ENCODE data around the gene TCF7L1.

DNA sequence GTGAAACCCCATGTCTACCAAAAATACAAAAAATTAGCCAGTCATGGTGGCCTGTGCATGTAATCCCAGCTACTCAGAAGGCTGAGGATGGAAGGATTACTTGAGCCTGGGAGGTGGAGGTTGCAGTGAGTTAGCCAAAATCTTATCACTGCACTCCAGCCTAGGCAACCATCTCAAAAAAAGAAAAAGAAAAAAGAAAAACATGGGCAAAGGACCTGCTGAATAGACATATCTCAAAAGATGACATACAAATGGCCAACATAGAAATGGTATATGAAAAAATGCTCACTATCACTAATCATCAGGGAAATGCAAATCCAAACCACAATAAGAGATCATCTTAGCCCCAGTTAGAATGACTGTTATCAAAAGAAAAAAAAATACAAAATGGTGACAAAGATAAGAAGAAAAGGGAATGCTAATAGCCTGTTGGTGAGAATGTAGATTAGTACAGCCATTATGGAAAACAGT is 196.0 kb downstream of the TCF7L1 start:
- TF ChIP-seq, protein P1, sequence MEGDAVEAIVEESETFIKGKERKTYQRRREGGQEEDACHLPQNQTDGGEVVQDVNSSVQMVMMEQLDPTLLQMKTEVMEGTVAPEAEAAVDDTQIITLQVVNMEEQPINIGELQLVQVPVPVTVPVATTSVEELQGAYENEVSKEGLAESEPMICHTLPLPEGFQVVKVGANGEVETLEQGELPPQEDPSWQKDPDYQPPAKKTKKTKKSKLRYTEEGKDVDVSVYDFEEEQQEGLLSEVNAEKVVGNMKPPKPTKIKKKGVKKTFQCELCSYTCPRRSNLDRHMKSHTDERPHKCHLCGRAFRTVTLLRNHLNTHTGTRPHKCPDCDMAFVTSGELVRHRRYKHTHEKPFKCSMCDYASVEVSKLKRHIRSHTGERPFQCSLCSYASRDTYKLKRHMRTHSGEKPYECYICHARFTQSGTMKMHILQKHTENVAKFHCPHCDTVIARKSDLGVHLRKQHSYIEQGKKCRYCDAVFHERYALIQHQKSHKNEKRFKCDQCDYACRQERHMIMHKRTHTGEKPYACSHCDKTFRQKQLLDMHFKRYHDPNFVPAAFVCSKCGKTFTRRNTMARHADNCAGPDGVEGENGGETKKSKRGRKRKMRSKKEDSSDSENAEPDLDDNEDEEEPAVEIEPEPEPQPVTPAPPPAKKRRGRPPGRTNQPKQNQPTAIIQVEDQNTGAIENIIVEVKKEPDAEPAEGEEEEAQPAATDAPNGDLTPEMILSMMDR (IDR thresholded peaks at IDR 0.05; ENCODE audit: extremely low read depth in 1 of 2, insufficient read depth in 1 of 2, low read depth in 1 of 2, low read length in 2 of 2), result no peak
- TF ChIP-seq POLR2A (IDR thresholded peaks at IDR 0.05; ENCODE audit: low read depth, low read length) (no peak), MYC (IDR thresholded peaks at IDR 0.05; ENCODE audit: low read depth, low read length) (no peak), EZH2 (IDR thresholded peaks at IDR 0.05; ENCODE audit: borderline replicate concordance, low read depth, low read length, severe bottlenecking) (no peak), FOS (IDR thresholded peaks at IDR 0.05; ENCODE audit: borderline replicate concordance, insufficient read depth, low read length) (no peak), POLR2AphosphoS5 (IDR thresholded peaks at IDR 0.05; ENCODE audit: insufficient read depth, low read depth, low read length) (no peak)

All from endothelial cell of umbilical vein (primary cell).